Measurements from ENCODE around the gene CTSH. TPM values are rescaled to one million over a fixed set of nuclear protein-coding genes. Genes with fewer than 3 reads are reported as not detected.
A peak's percentile ranks its signal among the peaks of the same experiment; 100 is the strongest.
"Not testable (repeated sequence)": the region's sequence is repeated elsewhere in the genome, so short reads cannot be mapped to it uniquely, and the experiment has no call there.

The CTSH gene
- total RNA-seq, 4 donors from 2014 or later: 8.6 to 70.2 (median 41.0) TPM

DNA sequence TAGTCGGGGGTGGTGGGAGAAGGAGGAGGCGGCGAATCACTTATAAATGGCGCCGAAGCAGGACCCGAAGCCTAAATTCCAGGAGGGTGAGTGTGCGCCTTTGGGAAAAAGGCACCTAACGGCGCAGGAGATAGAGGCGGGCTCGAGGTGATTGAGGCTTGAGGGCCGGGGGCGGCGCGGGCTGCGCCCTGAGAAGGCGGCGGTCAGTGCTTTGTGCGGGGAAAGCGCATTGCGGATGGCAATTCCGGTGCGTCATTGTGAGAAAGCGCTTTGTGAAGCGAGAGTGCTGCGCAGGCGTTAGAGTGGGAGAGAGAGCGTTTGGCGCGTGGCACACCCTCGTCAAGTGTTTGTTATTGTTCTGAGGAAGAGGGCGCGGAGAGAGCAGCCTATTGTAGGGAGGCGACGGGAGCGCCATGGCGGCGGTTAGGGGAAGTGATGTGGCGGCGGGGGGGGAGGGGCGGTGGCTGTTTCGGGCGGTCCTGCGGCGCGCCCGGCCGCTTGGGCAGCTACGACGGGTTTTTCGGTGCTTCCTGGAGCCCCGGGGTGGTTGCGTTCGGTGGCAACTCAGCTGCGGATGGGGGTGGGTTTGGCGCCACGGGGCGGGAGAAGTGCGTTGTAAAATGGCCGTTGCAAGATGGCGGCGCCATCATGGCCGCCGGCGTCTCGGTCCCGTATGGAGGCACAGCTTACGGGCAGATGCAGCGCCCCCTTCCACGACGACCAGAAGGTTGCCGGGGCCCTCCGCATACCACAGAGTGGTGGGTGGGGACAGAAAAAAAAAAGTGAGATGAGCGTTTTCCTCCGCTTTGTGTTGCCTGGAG is 71.7 kb downstream of the CTSH start:
- H3K27ac ChIP-seq: peak overlapping the region; percentile 98 to 100 (median 99)

DNA sequence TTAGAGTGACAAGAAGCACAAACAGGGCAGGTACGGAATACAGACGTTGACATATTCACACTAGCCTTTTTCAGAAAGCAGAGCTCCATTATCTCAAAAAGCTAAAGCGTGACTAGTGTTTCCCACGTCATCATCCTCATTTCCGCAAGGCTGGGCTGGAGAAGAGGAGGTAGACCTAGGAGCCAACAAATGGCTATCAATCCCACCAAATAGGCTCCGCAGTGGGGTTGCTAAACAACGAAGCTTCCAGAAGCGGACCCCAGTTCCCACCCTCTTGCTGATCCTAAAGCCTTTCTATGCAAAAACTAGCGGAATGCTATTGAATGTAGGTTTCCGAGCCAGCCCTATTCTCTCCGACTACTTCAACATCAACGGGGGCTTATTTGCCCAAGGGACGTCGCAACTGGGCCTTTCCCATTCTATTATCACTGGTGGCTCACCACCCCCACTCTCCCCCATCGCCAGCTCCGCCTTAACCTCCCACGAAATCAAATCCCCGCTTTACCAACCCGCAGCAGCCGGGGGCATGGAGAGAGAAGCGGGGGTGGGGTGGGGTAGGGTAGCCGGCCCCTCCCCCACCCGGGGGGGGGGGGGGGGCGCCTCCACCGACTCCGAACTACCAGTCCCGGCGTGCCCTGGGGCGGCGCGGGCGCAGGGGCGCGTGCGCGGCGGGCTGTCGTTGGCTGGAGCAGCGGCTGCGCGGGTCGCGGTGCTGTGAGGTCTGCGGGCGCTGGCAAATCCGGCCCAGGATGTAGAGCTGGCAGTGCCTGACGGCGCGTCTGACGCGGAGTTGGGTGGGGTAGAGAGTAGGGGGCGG is 72.5 kb downstream of the CTSH start, which contains the start of gene MORF4L1:
Gene MORF4L1, plus strand, starts transcription at position 736 of the 817 bp plus-strand sequence. CDS start 128 bp downstream, outside the sequence.
- Histone ChIP-seq H3K4me1 (peaks cover 0 to 33% (median 29%) of the 10 kb centered on the region in 4 donors), H3K27ac (peak within 1 kb of the TSS; percentile 98 to 100 (median 99)), H3K4me3 (peak within 1 kb of the TSS; percentile 71 to 97 (median 91)), H3K27me3 (no peaks in the 10 kb centered on the region), H3K36me3 (no peaks in the 10 kb centered on the region), H3K9me3 (no peaks in the 10 kb centered on the region)
- peak; percentile 97 for DNase-seq
- in situ Hi-C loops (cut with MboI; ENCODE audit: low pct_ligation_motif_present in 1 of 4, low pct_unique_long_range_greater_than_20kb in 1 of 4, low sequenced_read_pairs in 3 of 4): no loop called here
- intact Hi-C loops (cut with DNase I; ENCODE audit: low total_unique reads): no loop called here
- 13 to 40% methylated on average over 6 to 43 of the region's 52 CpGs for WGBS, 2 donors (ENCODE audit: low coverage in 1 of 2)
- TF ChIP-seq, protein P1, sequence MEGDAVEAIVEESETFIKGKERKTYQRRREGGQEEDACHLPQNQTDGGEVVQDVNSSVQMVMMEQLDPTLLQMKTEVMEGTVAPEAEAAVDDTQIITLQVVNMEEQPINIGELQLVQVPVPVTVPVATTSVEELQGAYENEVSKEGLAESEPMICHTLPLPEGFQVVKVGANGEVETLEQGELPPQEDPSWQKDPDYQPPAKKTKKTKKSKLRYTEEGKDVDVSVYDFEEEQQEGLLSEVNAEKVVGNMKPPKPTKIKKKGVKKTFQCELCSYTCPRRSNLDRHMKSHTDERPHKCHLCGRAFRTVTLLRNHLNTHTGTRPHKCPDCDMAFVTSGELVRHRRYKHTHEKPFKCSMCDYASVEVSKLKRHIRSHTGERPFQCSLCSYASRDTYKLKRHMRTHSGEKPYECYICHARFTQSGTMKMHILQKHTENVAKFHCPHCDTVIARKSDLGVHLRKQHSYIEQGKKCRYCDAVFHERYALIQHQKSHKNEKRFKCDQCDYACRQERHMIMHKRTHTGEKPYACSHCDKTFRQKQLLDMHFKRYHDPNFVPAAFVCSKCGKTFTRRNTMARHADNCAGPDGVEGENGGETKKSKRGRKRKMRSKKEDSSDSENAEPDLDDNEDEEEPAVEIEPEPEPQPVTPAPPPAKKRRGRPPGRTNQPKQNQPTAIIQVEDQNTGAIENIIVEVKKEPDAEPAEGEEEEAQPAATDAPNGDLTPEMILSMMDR (IDR thresholded peaks at IDR 0.05): no peak
- TF ChIP-seq POLR2AphosphoS5 (IDR thresholded peaks at IDR 0.05): peak in 2 of 3 donors; percentile 87 to 89
- no peak for TF ChIP-seq POLR2A (IDR thresholded peaks at IDR 0.05)
- no peak for TF ChIP-seq EP300 (IDR thresholded peaks at IDR 0.05; ENCODE audit: low read depth)

More for the DNA sequence above, 71.7 kb downstream of the CTSH start:
- Histone ChIP-seq H3K4me3 (peak overlapping the region; percentile 71 to 97 (median 91)), H3K4me1 (peaks cover 6 to 41% (median 37%) of the 10 kb centered on the region in 4 donors), H3K27me3 (no peaks in the 10 kb centered on the region), H3K9me3 (no peaks in the 10 kb centered on the region), H3K36me3 (no peaks in the 10 kb centered on the region)
- WGBS, 2 donors (ENCODE audit: low coverage in 1 of 2): 0% methylated on average over 9 to 72 of the region's 75 CpGs
- in situ Hi-C loops (cut with MboI; ENCODE audit: low pct_ligation_motif_present in 1 of 4, low pct_unique_long_range_greater_than_20kb in 1 of 4, low sequenced_read_pairs in 3 of 4) (no loop called here), intact Hi-C loops (cut with DNase I; ENCODE audit: low total_unique reads) (no loop called here)
- DNase-seq: peak; percentile 86
- TF ChIP-seq POLR2AphosphoS5 (IDR thresholded peaks at IDR 0.05): peak; percentile 59 to 71 (median 66)
- TF ChIP-seq, protein P1 (IDR thresholded peaks at IDR 0.05): peak in 2 of 5 experiments; percentile 16 to 37
- peak; percentile 91 for TF ChIP-seq POLR2A (IDR thresholded peaks at IDR 0.05)
- no peak for TF ChIP-seq EP300 (IDR thresholded peaks at IDR 0.05; ENCODE audit: low read depth)

DNA sequence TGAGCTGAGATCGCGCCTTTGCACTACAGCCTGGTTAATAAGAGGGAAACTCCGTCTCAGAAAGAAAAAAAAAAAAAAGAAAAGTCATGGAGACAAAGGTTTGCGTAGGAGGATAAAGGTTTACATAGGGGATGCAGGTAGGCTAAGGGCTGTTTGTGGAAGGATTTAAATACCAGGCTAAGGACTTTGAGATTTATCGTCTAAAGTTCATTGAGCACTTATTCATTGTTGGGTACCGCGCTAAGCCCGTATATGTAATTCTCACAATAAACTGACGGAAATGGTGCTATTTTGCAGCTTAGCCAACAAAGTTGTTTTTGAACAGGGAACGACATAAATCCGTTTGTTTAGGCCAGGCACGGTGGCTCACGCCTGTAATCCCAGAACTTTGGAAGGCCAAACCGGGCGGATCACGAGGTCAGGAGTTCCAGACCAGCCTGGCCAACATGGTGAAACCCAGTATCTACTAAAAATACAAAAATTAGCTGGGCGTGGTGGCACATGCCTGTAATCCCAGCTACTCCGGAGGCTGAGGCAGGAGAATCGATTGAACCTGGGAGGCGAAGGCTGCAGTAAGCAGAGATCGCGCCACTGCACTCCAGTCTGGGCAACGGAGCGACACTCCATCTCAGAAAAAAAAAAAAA is 73.2 kb downstream of the CTSH start:
- in situ Hi-C loops (cut with MboI; ENCODE audit: low pct_ligation_motif_present in 1 of 4, low pct_unique_long_range_greater_than_20kb in 1 of 4, low sequenced_read_pairs in 3 of 4): not testable (repeated sequence)
- 81 to 86% methylated on average over 21 to 24 of the region's 24 CpGs for WGBS, 2 donors (ENCODE audit: low coverage in 1 of 2)
- H3K27ac ChIP-seq: peak overlapping the region in 2 of 4 donors; percentile 98 to 100

More for the DNA sequence above, 73.2 kb downstream of the CTSH start:
- H3K27me3 ChIP-seq; intact Hi-C loops (cut with DNase I; ENCODE audit: low total_unique reads); H3K36me3 ChIP-seq; DNase-seq; H3K4me3 ChIP-seq; H3K9me3 ChIP-seq: not testable (repeated sequence)
- H3K4me1 ChIP-seq: peaks cover 0 to 31% (median 22%) of the 10 kb centered on the region in 4 donors

Small RNAs within 50 kb of the gene (small RNA-seq; reads per million reads assigned to genes)
- gene RNU6-415P: 0 reads per million in 4 donors

Other genes with a start within 250 kb of the CTSH start
- 1 to 10 TPM in 3 of 4 donors, under 1 TPM in 1; 0.95 to 4.8 (median 1.7) TPM for gene ADAMTS7, start 133.6 kb downstream of the CTSH start, total RNA-seq
- 100 to 1,000 TPM; 149 to 330 (median 235) TPM for gene MORF4L1, start 72.2 kb downstream of the CTSH start, total RNA-seq
- under 1 TPM in 3 of 4 donors, not detected in 1; 0.14 to 0.75 (median 0.64) TPM for gene RASGRF1, start 145.7 kb upstream of the CTSH start, total RNA-seq

All from transverse colon (tissue), 4 donors.